HG02938 (cell line): ENCODE data around the gene SLC9A8.

Experiments
- ATAC-seq: cut with Tn5 transposase; IDR thresholded peaks from one replicate; pipeline ENCODE4 v1.9.1; 2021; ENCODE audit warnings: mild to moderate bottlenecking, moderate library complexity; ENCODE audit not compliant: unreplicated experiment

The SLC9A8 gene

DNA sequence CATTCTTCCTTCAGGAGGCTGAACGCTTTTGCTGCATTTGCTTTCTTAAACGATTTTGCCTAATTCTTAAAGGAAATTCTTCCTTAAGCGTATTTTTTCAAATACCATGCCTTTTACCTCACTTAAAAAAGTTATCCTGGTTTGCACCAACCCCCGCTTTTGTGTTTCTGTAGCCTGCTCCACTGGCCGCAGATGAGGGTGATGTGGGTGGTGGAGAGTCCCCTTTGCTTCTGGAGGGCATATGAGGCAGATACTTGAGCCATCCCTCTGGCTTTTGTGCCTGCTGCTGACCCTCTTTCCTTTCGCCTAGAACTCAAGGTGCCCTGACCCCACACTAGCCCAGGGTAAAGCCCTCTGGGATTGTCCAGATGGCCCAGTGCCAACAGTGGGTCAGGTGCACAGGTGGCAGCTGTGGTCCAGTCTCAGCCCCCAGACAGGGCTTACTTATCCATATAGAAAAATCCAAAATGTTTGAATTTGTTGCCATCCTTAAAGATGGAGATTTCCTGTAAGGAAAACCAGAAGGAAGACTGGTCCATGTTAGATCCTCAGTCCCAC, 58.8 kb downstream of the SLC9A8 start:
- no peak for ATAC-seq

DNA sequence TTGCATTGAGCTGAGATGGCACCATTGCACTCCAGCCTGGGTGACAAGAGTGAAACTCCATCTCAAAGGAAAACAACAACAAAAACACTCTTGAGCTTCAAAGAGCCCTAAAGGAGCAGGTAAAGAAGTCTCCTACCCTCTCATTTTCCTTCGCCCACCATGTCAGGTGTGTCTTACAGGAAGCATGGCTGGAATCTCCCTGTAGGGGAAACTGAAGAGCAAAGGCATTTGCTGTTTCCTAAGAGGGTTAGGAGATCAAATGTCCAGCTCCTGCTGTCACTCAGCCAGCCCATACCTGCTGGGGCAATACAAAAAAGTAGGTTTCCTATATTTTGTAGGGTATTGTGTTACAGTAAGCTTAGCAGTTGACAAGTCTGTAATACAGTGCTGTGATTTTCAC, 59.4 kb downstream of the SLC9A8 start:
- ATAC-seq = no peak

DNA sequence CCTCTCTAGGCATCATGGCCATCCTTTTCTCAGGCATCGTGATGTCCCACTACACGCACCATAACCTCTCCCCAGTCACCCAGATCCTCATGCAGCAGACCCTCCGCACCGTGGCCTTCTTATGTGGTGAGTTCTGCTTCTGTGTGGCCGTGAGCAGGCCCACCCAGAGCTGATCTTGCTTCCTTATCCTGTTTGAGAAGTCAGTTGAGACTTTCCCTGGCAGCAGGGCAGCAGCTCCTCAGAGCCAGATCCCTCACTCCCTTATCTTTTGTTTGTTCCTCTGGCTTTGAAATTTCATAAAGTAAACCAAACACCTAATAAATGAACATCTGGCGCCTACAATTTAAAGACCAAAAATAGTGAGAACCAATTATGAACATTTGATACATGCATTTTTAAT, 62.1 kb downstream of the SLC9A8 start:
- ATAC-seq = no peak

DNA sequence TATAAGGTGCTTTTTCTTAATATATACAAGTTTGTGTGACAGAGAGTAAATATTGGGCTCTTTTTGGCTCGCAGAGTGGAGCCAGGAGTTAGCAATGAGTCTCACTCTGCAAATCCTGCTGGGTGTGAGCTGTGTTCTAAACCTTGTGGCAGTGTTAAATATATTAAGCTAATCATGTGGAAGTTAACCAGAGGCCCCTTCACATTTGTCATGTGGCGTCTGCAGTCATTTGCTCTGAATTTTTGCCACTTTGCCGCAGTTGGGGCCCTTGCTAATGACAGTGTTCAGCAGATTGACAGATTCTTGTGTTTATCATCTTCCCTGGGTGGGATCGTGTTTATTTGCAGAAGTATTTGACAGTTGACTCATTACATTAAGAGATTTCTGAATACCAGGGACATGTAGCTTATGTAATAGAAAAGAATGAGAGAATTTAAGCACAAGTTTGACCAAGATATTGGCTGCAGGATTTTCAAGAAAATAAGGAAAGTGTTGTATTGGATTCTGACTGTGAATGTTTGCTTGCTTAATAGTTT, 64.8 kb downstream of the SLC9A8 start:
- ATAC-seq = no peak

DNA sequence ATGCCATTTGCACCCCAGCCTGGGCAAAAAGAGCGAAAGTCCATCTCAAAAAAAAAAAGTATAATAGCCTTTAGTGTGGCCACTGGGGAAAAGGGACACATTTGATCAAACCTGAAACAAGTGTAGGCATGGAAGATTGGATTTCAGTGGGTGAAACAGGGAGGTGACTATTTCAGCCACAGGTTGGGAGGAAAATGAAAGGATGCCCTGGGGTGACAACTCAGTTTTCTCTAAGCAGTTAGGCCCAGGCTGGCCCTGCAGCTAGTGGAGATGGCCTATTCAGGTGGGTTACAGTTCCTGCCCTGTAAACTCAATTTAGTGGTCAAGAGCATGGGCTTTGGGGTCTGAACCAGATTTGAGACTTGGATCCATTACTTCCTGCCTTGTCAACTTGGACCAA, 66.3 kb downstream of the SLC9A8 start:
- no peak for ATAC-seq

DNA sequence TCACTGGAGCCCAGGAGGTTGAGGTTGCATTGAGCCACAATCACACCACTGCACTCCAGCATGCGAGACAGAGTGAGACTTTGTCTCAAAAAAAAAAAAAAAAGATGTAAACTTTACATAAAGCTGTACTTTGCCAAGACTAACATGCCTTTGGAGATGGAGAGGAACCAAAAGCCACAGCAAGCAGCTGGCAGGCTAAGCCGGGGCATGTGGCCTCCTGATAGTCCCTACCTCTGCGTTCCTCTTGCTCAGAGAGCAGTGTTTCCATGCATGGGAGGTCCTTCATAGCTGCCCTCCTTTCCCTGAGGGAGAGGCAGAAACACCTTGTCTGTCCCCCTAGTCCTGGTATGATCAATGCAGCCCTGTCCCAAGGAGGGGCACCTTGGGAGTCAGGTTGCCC, 67.5 kb downstream of the SLC9A8 start:
- ATAC-seq = no peak

DNA sequence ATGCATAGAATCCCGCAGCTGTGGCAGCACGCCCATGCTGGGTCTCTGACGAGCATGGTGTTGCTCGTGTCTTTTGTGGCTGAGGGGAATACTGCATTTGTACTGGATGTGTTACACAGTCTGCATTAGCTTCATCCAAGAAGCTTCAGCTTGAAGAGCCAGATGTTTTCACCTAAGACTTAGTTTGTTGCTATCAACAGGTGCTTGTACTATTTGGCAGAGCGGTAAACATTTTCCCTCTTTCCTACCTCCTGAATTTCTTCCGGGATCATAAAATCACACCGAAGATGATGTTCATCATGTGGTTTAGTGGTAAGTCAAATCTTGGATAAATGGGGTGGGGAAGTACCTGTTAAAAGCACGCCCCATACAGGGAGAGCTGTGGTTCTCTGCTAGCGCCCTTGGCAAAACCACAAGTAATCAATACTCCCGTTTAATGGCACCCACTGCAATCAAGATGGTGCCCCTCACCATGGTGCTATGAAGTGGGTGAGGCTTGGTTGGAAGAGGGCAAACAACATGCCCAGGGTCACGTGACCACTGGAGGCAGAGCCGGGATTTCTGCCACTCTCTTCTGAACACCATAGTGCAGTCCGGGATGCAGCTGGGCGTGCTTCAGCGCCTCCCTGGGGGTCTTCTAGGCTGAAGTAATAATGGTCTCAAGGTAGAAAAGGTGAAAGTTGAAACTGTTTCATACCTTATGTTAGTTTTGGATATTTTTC, 68.3 kb downstream of the SLC9A8 start:
- ATAC-seq = no peak

DNA sequence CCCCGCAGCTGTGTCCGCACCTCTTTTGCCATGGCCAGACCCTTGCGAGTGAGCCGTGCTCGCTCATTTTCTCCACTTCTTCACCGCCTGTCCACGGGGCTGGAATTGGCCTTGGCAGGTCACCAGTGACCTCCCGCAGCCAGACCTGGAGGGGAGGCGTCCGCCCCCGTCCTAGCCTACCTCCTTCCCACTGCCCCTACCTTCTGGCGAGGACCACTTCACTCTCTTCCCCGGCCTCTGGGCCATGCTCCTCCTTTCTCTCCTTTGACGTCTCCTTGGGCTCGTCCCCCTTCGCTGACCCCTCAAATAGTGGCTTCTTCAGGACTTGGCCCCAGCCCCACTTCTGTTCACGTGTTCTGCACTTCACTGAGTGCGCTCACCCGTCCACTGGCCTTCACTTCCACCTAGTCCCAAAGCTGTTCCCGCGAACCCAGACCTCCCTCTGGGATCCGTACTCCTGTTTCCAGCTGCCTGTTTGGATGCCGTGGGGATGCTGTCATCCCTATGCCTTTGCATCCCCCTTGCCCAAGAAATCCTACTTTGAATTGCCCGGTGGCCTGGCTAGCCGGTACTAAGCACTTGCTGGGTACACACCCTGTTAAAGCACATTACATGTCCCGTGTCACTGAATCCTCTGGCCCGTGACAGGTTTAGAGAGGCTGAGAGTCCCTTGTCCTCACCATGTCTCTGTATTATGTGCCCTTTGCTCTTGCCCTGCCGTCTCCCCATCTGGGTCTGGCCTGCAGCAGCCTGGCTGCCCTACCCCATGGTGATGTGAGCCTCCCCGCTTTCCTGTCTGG, 69.7 kb downstream of the SLC9A8 start:
- no peak for ATAC-seq

DNA sequence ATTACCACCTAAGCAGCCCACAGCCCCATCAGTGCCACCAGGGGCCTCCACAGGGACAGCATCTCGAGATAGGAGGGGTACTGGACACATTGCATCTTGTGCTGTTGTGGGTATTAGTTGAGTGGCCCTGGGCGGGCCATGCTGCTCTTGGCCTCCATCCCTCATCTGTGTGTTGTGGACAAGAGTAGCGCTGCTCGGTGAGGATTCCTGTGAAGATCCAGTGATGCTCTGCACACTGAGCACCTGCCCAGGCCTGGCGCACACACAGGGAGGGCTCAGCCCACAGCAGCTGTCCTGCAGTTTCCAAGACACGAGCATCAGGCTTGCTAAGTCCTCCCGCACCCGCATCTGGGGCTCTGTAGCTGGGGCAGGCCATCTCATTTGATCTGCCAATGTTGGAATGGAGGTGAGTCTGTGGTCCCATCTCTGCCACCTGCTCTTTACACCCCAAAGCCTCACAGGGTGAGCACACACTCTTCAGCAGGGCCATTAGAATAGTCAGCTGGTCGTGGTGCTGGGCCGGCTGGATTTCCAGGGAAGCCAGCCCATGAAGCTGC, 70.7 kb downstream of the SLC9A8 start:
- no peak for ATAC-seq

DNA sequence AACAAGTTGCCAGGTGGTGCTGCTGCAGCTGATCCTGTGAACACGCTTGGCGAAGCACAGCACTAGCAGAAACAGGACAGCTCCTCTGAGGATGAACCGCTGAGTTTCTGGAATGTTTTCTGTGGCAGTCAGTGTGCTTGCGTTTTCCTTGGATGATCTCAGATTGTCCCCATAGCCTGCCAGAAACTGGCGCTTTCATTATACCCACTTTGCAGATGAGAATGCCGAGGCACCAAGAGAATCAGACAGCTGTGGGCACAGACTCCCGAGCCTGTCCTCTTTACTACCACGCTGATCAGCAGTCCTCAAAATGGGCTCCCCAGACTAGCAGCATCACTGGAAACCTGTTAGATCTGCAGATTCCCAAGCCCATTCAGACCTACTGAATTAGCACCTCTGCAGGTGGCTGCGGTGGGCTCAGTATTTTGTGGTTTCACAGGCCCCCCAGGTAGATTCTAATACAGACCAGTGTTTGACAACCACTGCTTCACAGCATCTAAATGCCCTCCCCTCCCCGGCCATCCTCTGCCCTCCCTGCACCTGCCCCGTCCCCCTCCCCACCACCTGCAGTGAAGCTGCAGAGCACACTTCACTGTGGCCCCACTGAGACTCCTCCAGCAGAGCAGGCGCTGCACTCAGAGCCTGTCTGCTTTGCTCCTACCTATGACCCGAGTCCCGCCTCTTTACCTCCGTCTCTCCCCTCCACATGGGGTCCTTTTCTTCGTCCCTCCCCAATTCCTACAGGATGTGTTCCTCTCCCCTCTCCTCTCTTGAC, 73.1 kb downstream of the SLC9A8 start:
- no peak for ATAC-seq

DNA sequence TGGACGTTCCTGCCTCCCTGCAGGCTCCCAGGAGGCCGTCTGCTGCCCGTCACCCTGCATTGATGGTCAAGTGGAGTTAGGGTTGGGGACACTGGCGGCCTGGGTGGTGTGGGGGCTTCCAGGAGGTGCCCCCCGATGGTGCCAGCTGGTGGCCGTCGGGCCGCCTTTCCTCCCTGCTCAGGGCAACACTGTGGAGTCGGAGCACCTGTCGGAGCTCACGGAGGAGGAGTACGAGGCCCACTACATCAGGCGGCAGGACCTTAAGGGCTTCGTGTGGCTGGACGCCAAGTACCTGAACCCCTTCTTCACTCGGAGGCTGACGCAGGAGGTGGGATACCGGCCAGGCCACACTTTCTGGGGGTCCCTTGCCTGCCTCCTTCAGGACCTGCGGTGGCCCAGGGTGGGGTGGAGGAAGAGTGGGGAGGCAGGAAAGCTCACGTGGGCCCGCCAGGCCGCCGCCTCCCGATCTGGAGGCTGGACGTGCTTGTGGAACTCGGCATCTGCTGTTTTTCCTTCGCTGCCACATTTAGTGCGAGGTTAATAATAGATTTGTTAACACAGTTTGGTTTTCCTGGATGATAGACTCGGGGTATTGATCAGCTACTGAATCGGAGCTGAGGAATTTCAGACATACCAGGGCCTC, 74.1 kb downstream of the SLC9A8 start:
- ATAC-seq = no peak

DNA sequence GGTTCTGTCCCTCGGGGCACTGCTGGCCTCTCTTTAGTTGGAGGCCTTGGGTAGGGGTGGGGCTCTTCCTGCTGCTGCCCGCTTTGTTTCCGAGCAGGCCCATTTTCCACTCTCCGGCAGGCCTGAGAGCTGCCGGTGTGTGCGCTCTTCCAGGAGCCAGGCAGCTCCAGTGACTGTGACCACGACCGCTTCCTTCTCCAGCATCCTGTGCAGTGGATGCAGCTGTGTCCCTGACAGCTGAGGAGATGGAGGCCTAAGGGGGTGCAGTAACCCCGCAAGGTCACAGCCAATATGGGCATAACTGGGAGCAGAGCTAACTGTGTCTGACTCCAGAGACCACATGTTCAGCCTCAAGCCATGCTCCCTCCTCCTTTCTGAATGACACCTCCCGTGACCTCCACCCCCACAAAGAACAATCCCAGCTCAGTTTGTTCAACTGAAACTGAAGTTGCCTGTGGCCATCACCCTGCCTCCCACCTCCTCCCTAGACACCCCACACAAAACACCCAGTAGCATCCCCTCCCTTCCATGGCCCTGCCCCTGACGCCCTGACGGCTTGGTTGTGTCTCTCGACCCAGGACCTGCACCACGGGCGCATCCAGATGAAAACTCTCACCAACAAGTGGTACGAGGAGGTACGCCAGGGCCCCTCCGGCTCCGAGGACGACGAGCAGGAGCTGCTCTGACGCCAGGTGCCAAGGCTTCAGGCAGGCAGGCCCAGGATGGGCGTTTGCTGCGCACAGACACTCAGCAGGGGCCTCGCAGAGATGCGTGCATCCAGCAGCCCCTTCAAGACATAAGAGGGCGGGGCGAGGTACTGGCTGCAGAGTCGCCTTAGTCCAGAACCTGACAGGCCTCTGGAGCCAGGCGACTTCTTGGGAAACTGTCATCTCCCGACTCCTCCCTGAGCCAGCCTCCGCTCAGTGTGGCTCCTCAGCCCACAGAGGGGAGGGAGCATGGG, 74.9 kb downstream of the SLC9A8 start:
- ATAC-seq = no peak

DNA sequence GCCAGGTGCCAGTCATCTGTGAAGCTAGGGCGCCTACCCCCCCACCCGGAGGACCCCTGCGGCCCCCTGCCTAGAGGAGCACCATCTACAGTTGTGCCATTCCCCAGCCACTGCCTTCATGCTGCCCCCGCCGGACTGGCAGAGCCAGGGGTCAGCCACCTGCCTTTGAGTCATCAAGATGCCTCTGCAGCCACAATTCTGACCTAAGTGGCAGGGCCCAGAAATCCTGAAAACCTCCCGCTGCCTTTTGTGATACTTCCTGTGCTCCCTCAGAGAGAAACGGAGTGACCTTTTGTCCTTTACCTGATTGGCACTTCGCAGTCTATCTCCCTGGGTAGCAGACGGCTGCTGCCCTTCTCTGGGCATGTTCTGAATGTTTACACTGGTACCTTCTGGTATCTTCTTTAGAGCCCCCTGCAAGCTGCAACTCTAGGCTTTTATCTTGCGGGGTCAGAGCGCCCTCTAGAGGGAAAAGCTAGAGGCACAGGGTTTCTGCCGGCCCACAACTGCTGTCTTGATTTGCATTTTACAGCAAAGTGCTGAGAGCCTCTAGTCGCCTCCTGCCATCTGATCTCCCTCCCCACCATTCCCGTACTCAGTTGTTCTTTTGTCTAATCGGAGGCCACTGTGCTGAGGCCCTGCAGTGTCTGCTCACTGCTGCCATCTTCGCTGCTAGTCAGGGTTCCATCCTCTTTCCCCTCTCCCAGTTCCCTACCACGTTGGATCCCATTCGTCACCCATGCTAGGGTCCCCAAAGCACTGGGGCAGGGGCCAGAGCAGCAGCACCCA, 75.8 kb downstream of the SLC9A8 start:
- ATAC-seq = no peak

DNA sequence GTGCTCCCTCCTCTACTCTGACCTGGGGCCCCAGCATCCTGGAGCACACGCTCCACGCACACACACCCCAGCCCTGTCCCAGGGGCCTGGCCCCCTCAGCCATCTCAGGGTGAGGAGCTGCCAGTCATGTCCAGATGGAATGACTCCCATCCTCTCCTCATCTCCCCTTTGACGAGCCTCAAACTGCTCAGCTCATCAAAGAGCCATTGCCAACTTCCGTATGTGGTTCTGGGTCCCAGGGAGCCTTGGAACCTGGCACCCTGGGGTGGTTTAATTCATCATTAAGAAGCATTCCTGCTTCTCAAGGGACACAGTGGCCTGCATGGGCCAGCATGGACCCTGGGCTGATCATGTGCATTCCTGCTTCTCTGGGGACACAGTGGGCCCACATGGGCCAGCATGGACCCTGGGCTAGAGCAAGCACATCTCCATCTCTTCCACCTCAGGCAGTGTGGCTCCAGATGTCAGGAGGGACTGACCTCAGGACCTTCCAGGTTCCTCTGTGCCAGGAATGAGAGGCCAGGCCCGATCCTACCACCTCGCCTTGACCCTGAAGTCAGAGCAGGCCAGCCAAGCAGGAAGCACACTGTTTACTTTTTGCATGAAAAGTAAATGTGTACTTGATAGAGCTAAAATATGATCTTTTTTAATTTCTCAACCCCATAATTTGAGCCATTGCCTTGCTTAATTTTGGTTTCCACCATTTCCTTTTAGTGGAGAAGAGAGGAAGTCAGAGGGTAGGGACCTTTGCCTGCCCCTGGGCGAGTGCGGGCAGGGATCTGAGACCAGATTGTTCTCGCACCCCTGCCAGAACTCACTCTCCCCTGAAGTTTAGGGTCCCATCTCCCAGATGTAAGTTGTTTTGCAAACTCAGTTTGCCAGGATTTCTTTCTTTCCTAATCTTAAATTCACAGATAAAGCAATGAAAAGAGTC, 76.6 kb downstream of the SLC9A8 start:
- ATAC-seq = no peak

DNA sequence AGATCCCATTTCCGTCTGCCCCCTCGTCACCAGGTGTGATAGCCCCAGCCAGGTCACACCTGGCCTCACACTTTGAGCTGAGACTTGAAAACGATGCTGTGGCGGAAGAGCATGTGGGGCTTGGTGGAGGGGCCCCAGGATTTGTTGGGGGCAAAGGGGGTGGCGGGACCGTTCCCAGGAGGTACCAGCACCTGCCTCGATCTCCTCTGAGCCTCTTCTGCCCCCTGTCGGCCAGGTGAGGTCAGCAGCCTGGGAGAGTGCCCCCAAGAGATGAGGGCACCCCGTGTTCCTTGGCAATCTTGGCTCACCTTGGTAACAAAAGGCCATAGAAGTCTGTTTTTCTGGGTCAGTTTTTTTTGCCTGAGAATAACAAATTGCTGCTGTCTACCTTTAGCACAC, 77.3 kb downstream of the SLC9A8 start:
- no peak for ATAC-seq

DNA sequence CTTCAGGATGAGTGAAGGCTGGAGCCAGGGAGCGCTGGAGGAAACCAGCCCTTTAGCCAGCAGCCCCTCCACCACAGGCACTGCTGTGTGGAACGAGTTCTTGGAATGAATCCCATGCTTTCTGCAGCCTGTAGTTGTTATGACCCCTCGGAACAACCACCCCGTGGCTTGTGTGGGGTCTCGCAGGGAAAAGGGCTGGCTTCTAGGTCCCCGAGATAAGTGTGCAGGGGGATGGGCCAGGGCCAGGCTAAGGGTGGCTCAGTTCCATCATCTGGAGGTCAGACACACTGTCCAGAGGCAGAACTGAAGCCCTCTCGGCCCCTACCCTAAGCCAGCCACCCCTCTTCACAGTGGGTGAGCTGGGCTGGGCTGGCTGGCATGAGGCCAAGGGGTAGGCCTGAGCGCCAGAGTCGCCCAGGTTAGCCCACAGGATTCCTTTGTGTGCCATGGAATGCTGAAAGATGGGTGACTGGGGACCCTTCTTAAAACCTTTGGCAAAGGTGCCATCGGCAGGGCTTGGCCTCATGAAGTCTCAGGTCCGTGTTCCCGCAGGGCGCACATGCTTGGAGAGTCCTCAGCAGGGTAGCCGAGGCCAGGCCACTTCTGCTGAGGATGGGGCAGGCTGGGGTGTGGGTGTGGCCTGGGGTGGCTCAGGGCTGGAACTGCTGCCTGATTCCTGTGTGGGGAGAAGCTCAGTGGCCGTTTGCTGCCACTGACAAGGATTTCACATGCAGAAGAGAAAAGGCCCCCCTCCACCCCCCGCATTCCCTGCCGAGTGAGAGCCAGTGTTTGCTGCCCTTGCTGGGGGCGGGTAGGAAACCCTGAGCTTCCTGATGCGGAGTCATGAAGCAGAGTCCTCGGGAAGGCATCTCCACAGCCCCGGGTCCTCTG, 78.1 kb downstream of the SLC9A8 start:
- no peak for ATAC-seq
